GM12872 (cell line): Measurements from ENCODE around the gene EFNA5.

Source experiments
- TF ChIP-seq, protein P1 (sequence below): IDR thresholded peaks from 3 replicates; pipeline ENCODE4 v1.5.1; 2011; ENCODE audit warnings: low read depth, mild to moderate bottlenecking, low read length, moderate library complexity; ENCODE audit not compliant: insufficient read depth

EFNA5 gene

DNA sequence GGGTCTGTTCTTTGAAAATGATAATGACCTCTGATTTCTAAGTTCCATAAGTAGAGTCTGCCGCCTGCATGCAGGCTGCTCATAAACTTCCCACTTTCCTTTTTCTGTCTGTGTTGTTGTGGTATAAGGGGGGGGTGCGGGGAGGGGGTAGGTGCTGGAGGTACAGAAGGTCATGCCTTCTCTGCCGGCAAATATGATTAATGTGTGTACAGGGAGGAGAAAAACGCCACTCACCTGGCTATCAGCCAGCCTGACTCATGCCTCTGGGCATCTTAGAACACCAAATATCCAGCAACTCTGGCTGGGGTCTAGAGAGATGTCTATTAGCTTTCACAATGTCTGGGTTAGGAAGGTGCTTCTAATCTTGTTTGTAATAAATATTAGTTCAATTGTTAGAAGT lies 128.3 kb downstream of the EFNA5 start:
- TF ChIP-seq, protein P1, sequence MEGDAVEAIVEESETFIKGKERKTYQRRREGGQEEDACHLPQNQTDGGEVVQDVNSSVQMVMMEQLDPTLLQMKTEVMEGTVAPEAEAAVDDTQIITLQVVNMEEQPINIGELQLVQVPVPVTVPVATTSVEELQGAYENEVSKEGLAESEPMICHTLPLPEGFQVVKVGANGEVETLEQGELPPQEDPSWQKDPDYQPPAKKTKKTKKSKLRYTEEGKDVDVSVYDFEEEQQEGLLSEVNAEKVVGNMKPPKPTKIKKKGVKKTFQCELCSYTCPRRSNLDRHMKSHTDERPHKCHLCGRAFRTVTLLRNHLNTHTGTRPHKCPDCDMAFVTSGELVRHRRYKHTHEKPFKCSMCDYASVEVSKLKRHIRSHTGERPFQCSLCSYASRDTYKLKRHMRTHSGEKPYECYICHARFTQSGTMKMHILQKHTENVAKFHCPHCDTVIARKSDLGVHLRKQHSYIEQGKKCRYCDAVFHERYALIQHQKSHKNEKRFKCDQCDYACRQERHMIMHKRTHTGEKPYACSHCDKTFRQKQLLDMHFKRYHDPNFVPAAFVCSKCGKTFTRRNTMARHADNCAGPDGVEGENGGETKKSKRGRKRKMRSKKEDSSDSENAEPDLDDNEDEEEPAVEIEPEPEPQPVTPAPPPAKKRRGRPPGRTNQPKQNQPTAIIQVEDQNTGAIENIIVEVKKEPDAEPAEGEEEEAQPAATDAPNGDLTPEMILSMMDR: no peak

DNA sequence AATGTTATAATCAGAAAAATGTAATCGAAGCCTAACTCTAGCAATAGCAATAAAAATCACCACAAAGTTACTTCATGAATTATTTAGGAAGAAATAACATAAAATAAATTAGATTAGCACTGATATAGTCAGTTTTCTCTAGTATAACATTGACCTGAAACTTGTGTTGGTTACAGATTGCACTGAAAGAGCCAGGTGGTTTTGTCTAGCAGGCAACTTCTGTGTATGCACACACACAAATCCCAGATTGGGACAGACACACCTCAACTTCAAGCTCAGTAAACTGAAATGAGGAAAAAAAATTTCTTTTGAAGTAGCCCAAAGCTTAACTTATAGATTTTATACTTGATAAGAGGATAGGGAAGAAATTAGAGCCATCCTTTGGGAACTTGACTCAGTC lies 129.3 kb downstream of the EFNA5 start:
- TF ChIP-seq, protein P1: no peak

DNA sequence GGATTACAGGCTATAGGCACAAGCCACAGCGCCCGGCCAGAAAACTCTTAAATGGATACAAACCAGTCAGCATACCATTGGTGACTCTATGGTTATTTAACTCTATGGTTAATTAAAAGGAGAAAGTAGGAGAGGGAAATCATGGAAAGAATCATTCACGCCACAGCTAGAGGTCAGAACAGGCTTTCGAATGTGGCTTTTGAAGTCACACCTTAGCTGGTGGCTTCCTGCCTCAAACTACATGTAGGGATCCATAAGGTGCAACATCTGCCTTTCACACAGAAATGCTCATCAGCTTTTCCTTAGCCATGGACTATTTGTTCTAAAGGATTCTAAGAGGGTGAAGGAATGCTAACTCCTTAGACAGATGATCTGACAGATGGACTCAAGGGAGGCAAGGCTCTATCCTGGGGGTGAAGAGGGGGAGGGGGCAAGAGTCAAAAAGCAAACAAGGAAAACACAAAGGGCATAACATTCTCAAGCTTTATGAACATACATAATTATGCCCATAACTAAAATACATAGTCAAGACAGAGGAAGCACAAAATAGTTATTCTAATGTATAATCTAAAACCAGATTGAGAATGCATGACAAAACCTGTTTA lies 130.9 kb downstream of the EFNA5 start:
- TF ChIP-seq, protein P1: no peak

- TF ChIP-seq, protein P1: no peak
Observed at GRCh38 chr5:107538805-107539445, 131.8 kb downstream of the EFNA5 start.

GRCh38 chr5:107538331-107538730 lies 132.4 kb downstream of the EFNA5 start:
- TF ChIP-seq, protein P1: no peak

DNA sequence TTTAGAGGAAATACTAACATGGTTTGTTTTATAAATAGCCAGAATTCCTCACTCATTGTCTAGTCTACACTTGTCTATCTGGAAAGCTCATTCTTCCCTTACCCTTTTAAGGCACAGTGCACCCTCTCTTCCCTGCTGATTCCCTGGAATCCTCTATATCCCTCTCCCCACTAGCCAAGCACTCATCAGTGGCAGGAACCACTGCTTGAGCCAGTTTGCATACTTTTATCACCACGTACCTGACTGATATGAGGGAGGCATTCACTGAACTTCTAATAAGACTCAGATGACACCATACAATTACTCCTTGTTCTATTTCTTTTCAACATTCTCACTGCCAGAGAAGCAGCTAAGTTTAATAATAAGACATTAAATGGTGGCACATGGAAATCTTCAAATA lies 134.9 kb downstream of the EFNA5 start:
- TF ChIP-seq, protein P1: no peak

DNA sequence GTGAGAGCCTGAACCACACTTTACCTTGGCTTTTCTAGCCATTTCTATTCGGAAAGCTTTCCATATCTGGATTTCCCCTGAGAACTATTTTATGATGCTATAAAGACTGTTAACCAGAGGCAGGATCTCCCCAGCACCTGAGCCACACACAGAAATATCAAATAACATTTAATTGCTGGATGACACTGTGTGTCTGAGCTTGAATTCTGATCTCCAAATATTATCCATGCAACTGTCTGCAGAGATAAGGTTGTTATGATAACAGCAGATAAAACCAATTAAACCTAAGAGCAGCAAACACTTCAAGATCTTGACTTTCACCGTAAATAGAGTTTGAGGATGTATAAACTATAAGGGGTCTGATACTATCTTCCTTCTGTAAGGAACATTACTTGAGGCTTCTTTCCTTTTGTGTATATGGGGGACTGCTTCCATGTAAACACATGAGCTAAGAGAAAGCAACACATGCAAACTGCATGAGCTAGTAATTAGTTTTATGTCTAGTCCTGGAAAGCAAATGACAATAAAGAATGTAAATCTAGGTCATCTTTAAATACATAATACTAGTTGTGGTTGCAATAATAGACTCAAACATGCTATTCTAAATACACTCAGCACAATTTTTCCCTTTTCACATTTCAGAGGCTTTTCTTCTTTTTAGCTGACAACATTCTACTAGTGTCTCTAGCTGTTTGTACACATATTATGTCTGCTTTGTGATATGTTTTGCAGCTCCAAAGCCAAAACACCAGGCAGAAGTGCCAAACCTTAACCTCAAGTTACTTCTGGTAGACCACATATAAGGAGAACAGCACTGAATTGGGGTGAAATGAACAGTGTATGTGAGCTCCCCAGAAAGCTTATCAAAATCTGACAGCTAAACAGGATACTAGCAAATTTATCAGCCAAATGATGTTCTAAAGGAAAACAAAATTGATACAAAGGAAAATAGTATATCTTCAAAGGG lies 136.5 kb downstream of the EFNA5 start:
- TF ChIP-seq, protein P1: no peak
